ENCODE measurements around the gene LRRC17.

LRRC17 gene

DNA sequence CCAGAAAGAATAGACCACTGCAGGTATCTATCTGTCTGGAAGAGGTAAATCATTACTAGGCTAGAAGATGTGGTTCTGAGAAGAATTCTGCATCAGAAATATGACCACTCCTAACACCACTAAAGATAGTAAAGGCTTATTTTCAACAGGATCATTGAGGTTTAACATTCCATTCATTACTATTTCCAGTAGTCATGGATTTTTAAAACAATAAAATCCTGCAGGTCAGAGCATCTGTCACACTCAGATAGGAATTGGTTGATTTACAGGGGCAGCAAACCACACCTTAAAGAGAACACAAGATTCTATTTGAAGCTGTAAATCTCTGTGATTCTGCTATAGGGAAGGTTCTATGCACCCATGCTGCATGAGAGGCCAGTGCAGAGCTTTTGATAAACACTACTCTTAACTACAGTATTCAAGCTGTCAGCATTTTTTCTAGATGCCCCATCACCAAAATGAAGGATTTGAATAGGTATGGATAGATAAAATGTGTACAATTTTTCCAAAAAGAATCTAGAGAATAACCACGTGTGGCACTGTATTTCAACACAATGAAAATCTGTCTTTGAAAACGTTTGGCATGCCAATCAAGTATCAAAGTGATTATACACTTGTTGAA lies 14.6 kb downstream of the LRRC17 start:
- H3K36me3 ChIP-seq (ENCODE audit: low read depth), result no peaks in the 10 kb centered on the region
- TF ChIP-seq CTCF (IDR thresholded peaks at IDR 0.05; ENCODE audit: poor library complexity, severe bottlenecking), result no peak
- no peak overlapping the region for H3K4me3 ChIP-seq (ENCODE audit: severe bottlenecking)
- H3K9me3 ChIP-seq (ENCODE audit: severe bottlenecking), result no peaks in the 10 kb centered on the region
- H3K4me1 ChIP-seq (ENCODE audit: insufficient read depth, poor library complexity, severe bottlenecking), result peaks cover 12% of the 10 kb centered on the region
- ATAC-seq (ENCODE audit: low read depth), result peak; percentile 85
- peak overlapping the region; percentile 38 for H3K27ac ChIP-seq (ENCODE audit: poor library complexity, severe bottlenecking)
- no peaks in the 10 kb centered on the region for H3K27me3 ChIP-seq (ENCODE audit: insufficient read depth, poor library complexity, severe bottlenecking)
- DNase-seq (ENCODE audit: low spot score), result no peak

- no peak overlapping the region for H3K27ac ChIP-seq (ENCODE audit: poor library complexity, severe bottlenecking)
- H3K27me3 ChIP-seq (ENCODE audit: insufficient read depth, poor library complexity, severe bottlenecking), result no peaks in the 10 kb centered on the region
- no peaks in the 10 kb centered on the region for H3K36me3 ChIP-seq (ENCODE audit: low read depth)
- no peak for ATAC-seq (ENCODE audit: low read depth)
- no peak for DNase-seq (ENCODE audit: low spot score)
- H3K4me3 ChIP-seq (ENCODE audit: severe bottlenecking), result no peak overlapping the region
- H3K4me1 ChIP-seq (ENCODE audit: insufficient read depth, poor library complexity, severe bottlenecking), result peaks cover 18% of the 10 kb centered on the region
- no peak for TF ChIP-seq CTCF (IDR thresholded peaks at IDR 0.05; ENCODE audit: poor library complexity, severe bottlenecking)
- H3K9me3 ChIP-seq (ENCODE audit: severe bottlenecking), result no peaks in the 10 kb centered on the region
Observed at GRCh38 chr7:102931757-102932156, 19.0 kb downstream of the LRRC17 start.

DNA sequence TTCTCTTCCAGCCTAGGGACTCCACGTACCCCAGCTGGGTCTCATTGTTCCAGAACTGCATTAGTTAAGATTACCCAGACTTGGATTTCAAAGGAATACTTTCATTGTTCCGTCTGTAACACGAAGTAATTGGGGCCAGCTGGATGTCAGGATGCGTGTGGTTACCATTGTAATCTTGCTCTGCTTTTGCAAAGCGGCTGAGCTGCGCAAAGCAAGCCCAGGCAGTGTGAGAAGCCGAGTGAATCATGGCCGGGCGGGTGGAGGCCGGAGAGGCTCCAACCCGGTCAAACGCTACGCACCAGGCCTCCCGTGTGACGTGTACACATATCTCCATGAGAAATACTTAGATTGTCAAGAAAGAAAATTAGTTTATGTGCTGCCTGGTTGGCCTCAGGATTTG lies 21.0 kb downstream of the LRRC17 start:
- no peaks in the 10 kb centered on the region for H3K36me3 ChIP-seq (ENCODE audit: low read depth)
- peak; percentile 98 for ATAC-seq (ENCODE audit: low read depth)
- no peak overlapping the region for H3K4me3 ChIP-seq (ENCODE audit: severe bottlenecking)
- no peaks in the 10 kb centered on the region for H3K9me3 ChIP-seq (ENCODE audit: severe bottlenecking)
- TF ChIP-seq CTCF (IDR thresholded peaks at IDR 0.05; ENCODE audit: poor library complexity, severe bottlenecking), result no peak
- peaks cover 10% of the 10 kb centered on the region for H3K4me1 ChIP-seq (ENCODE audit: insufficient read depth, poor library complexity, severe bottlenecking)
- H3K27ac ChIP-seq (ENCODE audit: poor library complexity, severe bottlenecking), result peak overlapping the region; percentile 25
- peak; percentile 75 for DNase-seq (ENCODE audit: low spot score)
- no peaks in the 10 kb centered on the region for H3K27me3 ChIP-seq (ENCODE audit: insufficient read depth, poor library complexity, severe bottlenecking)

DNA sequence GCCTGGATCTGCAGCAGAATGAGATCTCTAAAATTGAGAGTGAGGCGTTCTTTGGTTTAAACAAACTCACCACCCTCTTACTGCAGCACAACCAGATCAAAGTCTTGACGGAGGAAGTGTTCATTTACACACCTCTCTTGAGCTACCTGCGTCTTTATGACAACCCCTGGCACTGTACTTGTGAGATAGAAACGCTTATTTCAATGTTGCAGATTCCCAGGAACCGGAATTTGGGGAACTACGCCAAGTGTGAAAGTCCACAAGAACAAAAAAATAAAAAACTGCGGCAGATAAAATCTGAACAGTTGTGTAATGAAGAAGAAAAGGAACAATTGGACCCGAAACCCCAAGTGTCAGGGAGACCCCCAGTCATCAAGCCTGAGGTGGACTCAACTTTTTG lies 21.4 kb downstream of the LRRC17 start:
- ATAC-seq (ENCODE audit: low read depth), result no peak
- TF ChIP-seq CTCF (IDR thresholded peaks at IDR 0.05; ENCODE audit: poor library complexity, severe bottlenecking), result no peak
- Histone ChIP-seq H3K27me3 (ENCODE audit: insufficient read depth, poor library complexity, severe bottlenecking) (no peaks in the 10 kb centered on the region), H3K36me3 (ENCODE audit: low read depth) (no peaks in the 10 kb centered on the region), H3K9me3 (ENCODE audit: severe bottlenecking) (no peaks in the 10 kb centered on the region), H3K4me1 (ENCODE audit: insufficient read depth, poor library complexity, severe bottlenecking) (peaks cover 10% of the 10 kb centered on the region), H3K27ac (ENCODE audit: poor library complexity, severe bottlenecking) (no peak overlapping the region), H3K4me3 (ENCODE audit: severe bottlenecking) (no peak overlapping the region)
- no peak for DNase-seq (ENCODE audit: low spot score)

GRCh38 chr7:102934701-102935100 lies 21.9 kb downstream of the LRRC17 start:
- no peak overlapping the region for H3K4me3 ChIP-seq (ENCODE audit: severe bottlenecking)
- H3K27ac ChIP-seq (ENCODE audit: poor library complexity, severe bottlenecking), result no peak overlapping the region
- TF ChIP-seq CTCF (IDR thresholded peaks at IDR 0.05; ENCODE audit: poor library complexity, severe bottlenecking), result no peak
- ATAC-seq (ENCODE audit: low read depth) (no peak), DNase-seq (ENCODE audit: low spot score) (no peak)
- no peaks in the 10 kb centered on the region for H3K36me3 ChIP-seq (ENCODE audit: low read depth)
- peaks cover 10% of the 10 kb centered on the region for H3K4me1 ChIP-seq (ENCODE audit: insufficient read depth, poor library complexity, severe bottlenecking)
- H3K9me3 ChIP-seq (ENCODE audit: severe bottlenecking), result no peaks in the 10 kb centered on the region
- no peaks in the 10 kb centered on the region for H3K27me3 ChIP-seq (ENCODE audit: insufficient read depth, poor library complexity, severe bottlenecking)

Measured in RWPE2 (cell line).